ENCODE results near the gene DIO3.

GRCh38 chr14:101564444-101564776 lies 3.1 kb downstream of the DIO3 start:
- TF ChIP-seq CTCF (IDR thresholded peaks at IDR 0.05) (no peak), REST (IDR thresholded peaks at IDR 0.05; ENCODE audit: insufficient read depth in 1 of 2, low read depth in 2 of 2, low read length in 1 of 2) (no peak)
